ENCODE data around the gene ITGA11.

- no peak for TF ChIP-seq CTCF (IDR thresholded peaks at IDR 0.05; ENCODE audit: low read length)
- no peak for TF ChIP-seq EZH2 (IDR thresholded peaks at IDR 0.05; ENCODE audit: borderline replicate concordance, low read length)
These were observed 48.3 kb upstream of the ITGA11 start for GRCh38 chr15:68480296-68480695.

Data from OCI-LY1 (cell line).